Osteocyte (in vitro differentiated cells): Measurements from ENCODE around the gene SLC44A3. TPM values are rescaled to one million over a fixed set of nuclear protein-coding genes. Genes with fewer than 3 reads are reported as not detected.

Source experiments
- DNase-seq: peaks from one replicate; pipeline ENCODE4 v3.0.0; 2021; ENCODE audit warnings: mixed read lengths; ENCODE audit not compliant: unreplicated experiment; ENCODE audit errors: extremely low spot score
- H3K27ac Mint-ChIP-seq: one replicate; pipeline ENCODE4 v1.8.0; 2021; ENCODE audit warnings: mild to moderate bottlenecking, mixed read lengths; ENCODE audit not compliant: unreplicated experiment
- H3K27me3 Mint-ChIP-seq: one replicate; pipeline ENCODE4 v1.8.0; 2021; ENCODE audit warnings: mixed read lengths; ENCODE audit not compliant: unreplicated experiment
- H3K36me3 Mint-ChIP-seq: one replicate; pipeline ENCODE4 v1.8.0; 2021; ENCODE audit warnings: mixed read lengths; ENCODE audit not compliant: unreplicated experiment
- H3K4me1 Mint-ChIP-seq: one replicate; pipeline ENCODE4 v1.8.0; 2021; ENCODE audit warnings: mixed read lengths; ENCODE audit not compliant: unreplicated experiment
- H3K4me3 Mint-ChIP-seq: one replicate; pipeline ENCODE4 v1.8.0; 2021; ENCODE audit warnings: mild to moderate bottlenecking, moderate library complexity, mixed read lengths; ENCODE audit not compliant: unreplicated experiment
- H3K9me3 Mint-ChIP-seq: one replicate; pipeline ENCODE4 v1.8.0; 2021; ENCODE audit warnings: mixed read lengths; ENCODE audit not compliant: unreplicated experiment
- CTCF ChIP-seq: fragments of 200-600 bp; sonication (generic); IDR thresholded peaks from 2 replicates; pipeline ENCODE4 v1.5.0; 2021; ENCODE audit warnings: antibody characterized with exemption, mild to moderate bottlenecking, moderate library complexity
- total RNA-seq: library from RNA; stranded (reverse); gene quantifications from 2 replicates; pipeline ENCODE4 v1.2.1, GENCODE V29; 2021

Gene SLC44A3
- total RNA-seq, 1 donor from 2014 or later = 2.8 TPM

GRCh38 chr1:94878329-94878728 lies 58.2 kb downstream of the SLC44A3 start:
- DNase-seq = no peak
- Mint-ChIP-seq H3K9me3 (no peaks in the 10 kb centered on the region), H3K4me3 (no peak overlapping the region), H3K27ac (no peak overlapping the region), H3K36me3 (no peaks in the 10 kb centered on the region), H3K4me1 (peaks cover 16% of the 10 kb centered on the region), H3K27me3 (no peaks in the 10 kb centered on the region)
- TF ChIP-seq CTCF = no peak

- Mint-ChIP-seq H3K9me3 (no peaks in the 10 kb centered on the region), H3K36me3 (no peaks in the 10 kb centered on the region), H3K4me3 (peak overlapping the region; percentile 48), H3K27ac (peak overlapping the region; percentile 96), H3K4me1 (peaks cover 33% of the 10 kb centered on the region), H3K27me3 (no peaks in the 10 kb centered on the region)
- no peak for TF ChIP-seq CTCF
- no peak for DNase-seq
Measured at GRCh38 chr1:94883691-94884090, 63.5 kb downstream of the SLC44A3 start.

DNA sequence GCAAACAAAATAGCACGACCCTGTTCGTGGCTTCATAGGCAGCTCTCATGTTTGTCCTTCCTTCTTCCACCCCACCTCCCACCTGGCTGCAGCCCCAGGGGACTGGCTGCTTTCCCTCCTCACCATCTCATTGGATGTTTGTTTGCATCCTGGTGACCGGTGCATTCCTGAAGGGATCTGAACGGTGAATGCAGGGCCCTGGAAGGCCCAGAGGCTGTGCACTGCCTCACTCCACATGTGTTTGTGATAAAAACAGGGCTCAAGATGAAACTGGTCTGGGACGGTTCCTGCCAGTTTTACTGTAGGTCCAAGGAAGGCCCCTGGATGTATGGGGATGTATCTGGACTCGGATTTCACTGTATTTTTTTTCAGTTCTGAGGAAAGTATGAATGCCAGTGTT lies 63.9 kb downstream of the SLC44A3 start:
- Mint-ChIP-seq H3K4me3 (peak overlapping the region; percentile 48), H3K27me3 (no peaks in the 10 kb centered on the region), H3K4me1 (peaks cover 33% of the 10 kb centered on the region), H3K27ac (peak overlapping the region; percentile 96), H3K36me3 (peaks cover under 1% of the 10 kb centered on the region), H3K9me3 (no peaks in the 10 kb centered on the region)
- DNase-seq = peak; percentile 86
- no peak for TF ChIP-seq CTCF

- H3K27me3 Mint-ChIP-seq = no peaks in the 10 kb centered on the region
- H3K27ac Mint-ChIP-seq = peak overlapping the region; percentile 96
- no peaks in the 10 kb centered on the region for H3K9me3 Mint-ChIP-seq
- peaks cover 33% of the 10 kb centered on the region for H3K4me1 Mint-ChIP-seq
- peak overlapping the region; percentile 48 for H3K4me3 Mint-ChIP-seq
- no peak for TF ChIP-seq CTCF
- peaks cover 2% of the 10 kb centered on the region for H3K36me3 Mint-ChIP-seq
- DNase-seq = no peak
Measured at GRCh38 chr1:94884507-94884906, 64.3 kb downstream of the SLC44A3 start.

GRCh38 chr1:94886361-94886760 lies 66.2 kb downstream of the SLC44A3 start:
- H3K27me3 Mint-ChIP-seq = no peaks in the 10 kb centered on the region
- no peak for TF ChIP-seq CTCF
- H3K9me3 Mint-ChIP-seq = no peaks in the 10 kb centered on the region
- no peak overlapping the region for H3K4me3 Mint-ChIP-seq
- H3K4me1 Mint-ChIP-seq = peaks cover 33% of the 10 kb centered on the region
- H3K27ac Mint-ChIP-seq = peak overlapping the region; percentile 47
- H3K36me3 Mint-ChIP-seq = peaks cover 12% of the 10 kb centered on the region
- DNase-seq = no peak
